SK-N-SH (cell line): ENCODE data around the gene PRDM7. TPM values are rescaled to one million over a fixed set of nuclear protein-coding genes. Genes with fewer than 3 reads are reported as not detected.
"Not testable (repeated sequence)": the region's sequence is repeated elsewhere in the genome, so short reads cannot be mapped to it uniquely, and the experiment has no call there.

Experiments
- CTCF ChIA-PET: fragments of 300-600, 350-600 bp; formaldehyde crosslinking; extraction: SDS; loops from one replicate; lab custom pipeline; 2021; lab: Yijun Ruan, JAX
- POLR2A ChIA-PET: fragments of 350-600 bp; sonication (Branson Sonifier 250); formaldehyde crosslinking; extraction: SDS; loops from one replicate; lab custom pipeline; 2020; ENCODE audit warnings: antibody characterized with exemption, inconsistent platforms; lab: Yijun Ruan, JAX
- DNase-seq: peaks from one replicate; pipeline ENCODE4 v3.0.0; 2012
- H2AFZ ChIP-seq: fragments of 200-600 bp; sonication (generic); 2 replicates; pipeline ENCODE4 v1.8.1; 2016; ENCODE audit warnings: antibody characterized with exemption, mild to moderate bottlenecking, low read depth
- H3F3A ChIP-seq: fragments of 200-600 bp; sonication (generic); replicated peaks from 2 replicates; pipeline ENCODE3; 2016; ENCODE audit warnings: antibody characterized with exemption, mild to moderate bottlenecking; ENCODE audit not compliant: insufficient read depth
- H3K27ac ChIP-seq, 2 experiments: fragments of 200-500 bp in 1 of 2; fragments of 200-600 bp in 1 of 2; sonication (Bioruptor generic) in 1 of 2; sonication (generic), shearing (Covaris generic) in 1 of 2; 2 replicates each; pipeline versions ENCODE4 v1.5.1 to v1.6.1; 2014 to 2016; ENCODE audit warnings: low read depth in 2 of 2, inconsistent platforms in 1 of 2, low read length in 1 of 2, mild to moderate bottlenecking in 1 of 2, mixed read lengths in 1 of 2
- H3K27me3 ChIP-seq: fragments of 200-600 bp; sonication (generic), shearing (Covaris generic); 2 replicates; pipeline ENCODE4 v1.6.1; 2016; ENCODE audit warnings: mixed run types; ENCODE audit not compliant: insufficient read depth
- H3K36me3 ChIP-seq, 2 experiments: fragments of 200-500 bp in 1 of 2; fragments of 200-600 bp in 1 of 2; sonication (Bioruptor generic) in 1 of 2; sonication (generic) in 1 of 2; replicated peaks in 1 of 2; 2 replicates each; pipeline versions ENCODE3 to v1.5.1; 2014 to 2016; ENCODE audit warnings: low read length in 1 of 2, mild to moderate bottlenecking in 1 of 2; ENCODE audit not compliant: insufficient read depth in 2 of 2, control insufficient read depth in 1 of 2
- H3K4me1 ChIP-seq, 2 experiments: fragments of 200-500 bp in 1 of 2; fragments of 200-600 bp in 1 of 2; sonication (Bioruptor generic) in 1 of 2; sonication (generic), shearing (Covaris generic) in 1 of 2; 2 replicates each; pipeline versions ENCODE4 v1.5.1 to v1.6.1; 2014 to 2016; ENCODE audit warnings: low read depth in 1 of 2, low read length in 1 of 2, mixed run types in 1 of 2; ENCODE audit not compliant: insufficient read depth in 2 of 2, control insufficient read depth in 1 of 2
- H3K4me2 ChIP-seq: fragments of 200-600 bp; sonication (generic), shearing (Covaris generic); 2 replicates; pipeline ENCODE4 v1.6.1; 2017; ENCODE audit warnings: mixed run types
- H3K4me3 ChIP-seq, 2 experiments: fragments of 200-500 bp in 1 of 2; fragments of 200-600 bp in 1 of 2; sonication (Bioruptor generic) in 1 of 2; sonication (generic), shearing (Covaris generic) in 1 of 2; 2 replicates each; pipeline versions ENCODE4 v1.5.1 to v1.8.1; 2014 to 2016; ENCODE audit warnings: low read depth in 2 of 2, inconsistent platforms in 1 of 2, low read length in 1 of 2, mild to moderate bottlenecking in 1 of 2, mixed read lengths in 1 of 2, moderate library complexity in 1 of 2
- H3K79me2 ChIP-seq: fragments of 200-600 bp; sonication (generic); 2 replicates; pipeline ENCODE4 v1.8.1; 2017; ENCODE audit warnings: mild to moderate bottlenecking; ENCODE audit not compliant: insufficient read depth
- H3K9ac ChIP-seq: fragments of 200-600 bp; sonication (generic); 2 replicates; pipeline ENCODE4 v1.6.1; 2017; ENCODE audit warnings: mixed run types
- H3K9me2 ChIP-seq: fragments of 200-600 bp; sonication (generic); 2 replicates; pipeline ENCODE4 v1.6.1; 2017; ENCODE audit warnings: mixed run types
- H3K9me3 ChIP-seq: fragments of 200-600 bp; sonication (generic); 2 replicates; pipeline ENCODE4 v1.6.1; 2017; ENCODE audit warnings: mixed run types, mild to moderate bottlenecking, moderate library complexity
- H4K20me1 ChIP-seq: fragments of 200-600 bp; sonication (generic); 2 replicates; pipeline ENCODE4 v1.6.1; 2017; ENCODE audit warnings: mild to moderate bottlenecking, mixed run types; ENCODE audit not compliant: insufficient read depth
- CTCF ChIP-seq: fragments of 200-600 bp; sonication (generic); IDR thresholded peaks from 2 replicates; pipeline ENCODE4 v1.6.1; 2017; ENCODE audit warnings: antibody characterized with exemption, mild to moderate bottlenecking, moderate library complexity
- EP300 ChIP-seq, 2 experiments: IDR thresholded peaks; 2 replicates each; pipeline versions ENCODE4 v1.4.0 to v1.6.1; 2012; ENCODE audit warnings: borderline replicate concordance in 1 of 2, low read depth in 1 of 2, low read length in 1 of 2
- JUND ChIP-seq: IDR thresholded peaks from 2 replicates; pipeline ENCODE4 v1.4.0; 2012
- MAX ChIP-seq: IDR thresholded peaks from 2 replicates; pipeline ENCODE4 v1.4.0; 2012; ENCODE audit warnings: low read depth
- MEF2A ChIP-seq: IDR thresholded peaks from 2 replicates; pipeline ENCODE4 v1.4.0; 2012; ENCODE audit warnings: low read depth, borderline replicate concordance
- MXI1 ChIP-seq: IDR thresholded peaks from 2 replicates; pipeline ENCODE4 v1.6.1; 2012; ENCODE audit warnings: mild to moderate bottlenecking, low read depth, low read length, improper control_type of control experiment
- NRF1 ChIP-seq: IDR thresholded peaks from 2 replicates; pipeline ENCODE4 v1.6.1; 2012; ENCODE audit warnings: low read depth, mild to moderate bottlenecking, low read length
- RAD21 ChIP-seq: IDR thresholded peaks from 2 replicates; pipeline ENCODE4 v1.6.1; 2012; ENCODE audit warnings: mild to moderate bottlenecking, low read length
- RXRA ChIP-seq: IDR thresholded peaks from 2 replicates; pipeline ENCODE4 v1.4.0; 2012; ENCODE audit warnings: low read depth, mild to moderate bottlenecking, borderline replicate concordance
- SMC3 ChIP-seq: IDR thresholded peaks from 2 replicates; pipeline ENCODE4 v1.6.1; 2012; ENCODE audit warnings: low read depth, low read length, improper control_type of control experiment
- TAF1 ChIP-seq: IDR thresholded peaks from 2 replicates; pipeline ENCODE4 v1.6.1; 2012; ENCODE audit warnings: low read depth, mild to moderate bottlenecking, low read length, moderate library complexity, borderline replicate concordance
- ZBTB33 ChIP-seq: IDR thresholded peaks from 2 replicates; pipeline ENCODE4 v1.4.0; 2012; ENCODE audit warnings: low read depth, borderline replicate concordance
- WGBS: methylation state at CpG from one replicate; pipeline ENCODE4 v1.1.6; 2017; ENCODE audit warnings: low lambda C conversion rate; 5-methylcytosine and 5-hydroxymethylcytosine counted together
- polyA plus RNA-seq, 3 experiments: library from polyadenylated mRNA; depleted of rRNA; stranded (reverse); fragments of >200 nt; gene quantifications; 2 replicates each; pipeline ENCODE4 v1.2.3, GENCODE V29; 2012

The PRDM7 gene
- polyA plus RNA-seq, 1 of the 3 experiments (the other 2 are of a cell fraction): not detected

DNA sequence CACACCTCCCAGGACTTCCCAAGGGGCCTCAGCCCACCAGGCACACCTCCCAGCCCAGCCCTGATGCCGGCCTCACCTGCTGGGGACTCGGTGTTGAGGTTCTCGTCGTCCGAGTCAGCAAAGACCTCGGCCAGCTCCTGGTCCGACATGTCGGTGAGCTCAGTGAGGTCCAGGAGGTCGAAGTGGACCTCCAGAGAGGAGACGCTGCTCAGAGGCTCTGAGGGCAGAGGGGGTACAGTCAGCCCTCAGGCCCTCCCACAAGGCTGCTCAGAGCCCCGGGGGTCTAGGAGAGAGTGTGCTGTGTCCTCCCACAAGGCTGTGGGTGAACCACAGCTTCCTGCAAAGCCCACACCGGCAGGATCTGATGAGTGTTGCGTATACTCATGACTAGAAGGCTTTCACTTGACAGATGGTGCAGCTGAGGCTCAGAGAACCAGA is 68.4 kb downstream of the PRDM7 start:
- ChIA-PET CTCF (interaction anchor here (1.3 kb wide), 1 partner anchor 9 kb away, joined by 3 read pairs; no protein-coding TSS in a partner anchor), POLR2A (no interaction called here)
- Histone ChIP-seq H3F3A (no peaks in the 10 kb centered on the region), H4K20me1 (no peaks in the 10 kb centered on the region), H3K9me3 (no peaks in the 10 kb centered on the region), H3K4me1 (peaks cover 0 to 22% of the 10 kb centered on the region in 2 experiments; a peak in 1 of 4 replicates), H3K27me3 (no peaks in the 10 kb centered on the region), H3K4me3 (no peak overlapping the region), H3K79me2 (no peaks in the 10 kb centered on the region), H3K9ac (no peak overlapping the region), H3K4me2 (no peak overlapping the region), H3K27ac (no peak overlapping the region), H3K9me2 (no peaks in the 10 kb centered on the region), H3K36me3 (peaks cover 0 to 2% of the 10 kb centered on the region in 2 experiments), H2AFZ (no peak overlapping the region)
- DNase-seq: no peak
- WGBS: 90% methylated on average over 3 of the region's 13 CpGs
- no peak for TF ChIP-seq RAD21
- no peak for TF ChIP-seq TAF1
- no peak for TF ChIP-seq CTCF
- no peak for TF ChIP-seq NRF1
- TF ChIP-seq MXI1: no peak
- no peak for TF ChIP-seq ZBTB33

DNA sequence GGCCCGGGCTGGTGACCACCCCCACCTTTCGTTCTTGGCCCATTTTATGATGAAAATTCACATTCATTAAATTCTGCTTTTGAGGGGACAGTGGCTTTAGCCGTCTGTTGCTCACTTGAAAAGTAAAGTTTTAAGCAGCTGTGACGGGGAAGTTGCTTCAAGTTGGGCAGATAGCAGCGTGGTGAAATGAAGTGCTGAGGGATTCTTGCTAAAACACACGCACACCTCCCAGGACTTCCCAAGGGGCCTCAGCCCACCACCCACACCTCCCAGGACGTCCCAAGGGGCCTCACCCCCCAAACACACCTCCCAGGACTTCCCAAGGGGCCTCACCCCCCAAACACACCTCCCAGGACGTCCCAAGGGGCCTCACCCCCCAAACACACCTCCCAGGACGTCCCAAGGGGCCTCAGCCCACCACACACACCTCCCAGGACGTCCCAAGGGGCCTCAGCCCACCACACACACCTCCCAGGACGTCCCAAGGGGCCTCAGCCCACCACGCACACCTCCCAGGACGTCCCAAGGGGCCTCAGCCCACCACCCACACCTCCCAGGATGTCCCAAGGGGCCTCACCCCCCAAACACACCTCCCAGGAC is 69.4 kb downstream of the PRDM7 start:
- POLR2A ChIA-PET, H3K27ac ChIP-seq, H2AFZ ChIP-seq, H3K4me3 ChIP-seq, H3K4me2 ChIP-seq, H3F3A ChIP-seq, H3K36me3 ChIP-seq, H3K79me2 ChIP-seq, H3K27me3 ChIP-seq, DNase-seq, H4K20me1 ChIP-seq, CTCF ChIA-PET, H3K9me2 ChIP-seq, H3K9ac ChIP-seq, H3K9me3 ChIP-seq: not testable (repeated sequence)
- WGBS: 67% methylated on average over 11 of the region's 13 CpGs
- H3K4me1 ChIP-seq: peaks cover 0 to 22% of the 10 kb centered on the region in 2 experiments; a peak in 1 of 4 replicates

DNA sequence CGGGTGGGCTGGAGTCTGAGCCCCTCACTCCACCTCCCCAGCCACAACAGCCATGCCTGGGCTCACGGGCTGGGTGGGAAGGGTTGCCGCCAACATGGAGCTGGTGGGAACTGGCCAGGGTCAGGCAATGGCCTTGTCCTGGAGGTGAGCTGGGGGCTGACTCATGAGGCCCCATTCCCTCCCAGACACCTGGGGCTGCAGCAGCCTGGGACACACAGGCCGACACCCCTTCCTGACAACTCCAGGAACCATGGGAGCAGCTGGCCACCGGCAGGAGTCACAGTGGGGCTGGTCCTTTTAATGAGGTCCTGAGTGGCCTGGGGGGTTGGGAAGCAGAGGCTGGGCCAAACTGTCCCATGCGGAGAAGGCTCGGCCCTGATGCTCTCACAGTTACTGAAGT is 70.1 kb downstream of the PRDM7 start:
- POLR2A ChIA-PET: no interaction called here
- CTCF ChIA-PET: no interaction called here

More for the DNA sequence above, 70.1 kb downstream of the PRDM7 start:
- H3K9me3 ChIP-seq: no peaks in the 10 kb centered on the region
- H3K27me3 ChIP-seq: no peaks in the 10 kb centered on the region
- TF ChIP-seq MEF2A (no peak), MXI1 (no peak), SMC3 (no peak), MAX (no peak), ZBTB33 (no peak), RXRA (no peak), EP300 (IDR thresholded peaks at IDR 0.05; ENCODE audit: borderline replicate concordance in 1 of 2, low read depth in 1 of 2, low read length in 1 of 2) (no peak), JUND (no peak)
- no peak overlapping the region for H3K9ac ChIP-seq
- H3K36me3 ChIP-seq: peaks cover 0 to 2% of the 10 kb centered on the region in 2 experiments
- H3K4me1 ChIP-seq: peaks cover 0 to 20% of the 10 kb centered on the region in 2 experiments; a peak in 1 of 4 replicates
- H4K20me1 ChIP-seq: no peaks in the 10 kb centered on the region
- no peak overlapping the region for H2AFZ ChIP-seq
- H3K79me2 ChIP-seq: no peaks in the 10 kb centered on the region
- no peak overlapping the region for H3K4me2 ChIP-seq
- WGBS: 81% methylated on average over 4 of the region's 7 CpGs
- DNase-seq: no peak
- no peaks in the 10 kb centered on the region for H3F3A ChIP-seq
- H3K4me3 ChIP-seq: no peak overlapping the region
- no peaks in the 10 kb centered on the region for H3K9me2 ChIP-seq
- no peak overlapping the region for H3K27ac ChIP-seq
